Glomerular visceral epithelial cell (primary cell): Measurements from ENCODE around the gene AKR1C2.
A peak's percentile ranks its signal among the peaks of the same experiment; 100 is the strongest.
"Not testable (repeated sequence)": the region's sequence is repeated elsewhere in the genome, so short reads cannot be mapped to it uniquely, and the experiment has no call there.

Experiments used
- DNase-seq: peaks from one replicate; pipeline ENCODE4 v3.0.0-alpha.2; 2016; ENCODE audit errors: extremely low spot score

Gene AKR1C2

DNA sequence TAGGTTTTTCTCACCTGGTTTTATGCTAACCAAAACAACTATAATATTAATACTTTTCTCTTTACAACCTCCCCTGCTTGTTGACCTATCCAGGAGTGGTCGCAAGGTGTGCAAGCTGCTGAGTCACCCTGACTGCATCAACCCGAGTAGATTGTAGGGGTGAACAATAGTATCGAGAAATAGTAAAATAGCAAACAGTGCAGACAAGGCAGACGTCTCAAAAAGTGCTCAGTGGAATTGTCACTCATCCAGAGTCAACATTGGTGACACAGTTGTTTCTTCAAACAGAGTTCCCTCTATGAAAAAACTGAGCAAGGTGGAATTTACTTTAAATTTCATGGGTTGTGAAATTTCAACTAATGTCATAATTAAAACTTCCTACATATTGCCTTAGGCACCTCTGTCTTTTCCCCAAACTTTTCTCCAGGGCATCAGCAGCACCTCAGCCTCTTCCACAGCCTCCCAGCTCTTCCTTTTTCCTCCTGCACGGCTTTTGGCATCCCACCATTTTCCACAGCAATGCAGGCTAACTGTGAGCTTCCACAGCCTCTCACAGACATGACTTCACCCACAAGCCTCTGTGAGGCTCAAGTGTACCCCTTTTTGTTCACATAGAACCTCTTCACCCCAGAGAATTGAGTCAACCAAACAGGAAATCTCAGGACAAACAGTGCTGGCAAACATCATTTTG, 46.6 kb downstream of the AKR1C2 start:
- DNase-seq: not testable (repeated sequence)

DNA sequence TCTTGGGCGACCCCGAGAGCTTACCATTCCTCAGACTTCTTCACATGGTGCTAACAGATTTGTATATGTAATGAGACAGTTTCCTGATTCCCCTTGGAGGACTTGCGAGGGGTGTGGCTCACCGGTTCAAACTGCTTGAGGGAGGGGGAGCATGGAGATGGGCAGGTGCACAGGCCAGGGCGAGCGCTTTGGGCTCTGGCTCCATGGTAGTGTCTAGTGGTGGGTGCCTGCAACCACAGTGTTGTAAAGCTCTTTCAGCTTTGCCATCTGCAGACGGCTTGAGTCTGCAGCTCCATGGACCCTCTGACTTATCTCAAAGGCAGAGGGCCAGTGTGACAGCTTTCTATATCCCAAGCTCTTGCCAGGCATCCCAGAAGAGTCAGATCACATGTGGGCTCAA, 47.6 kb downstream of the AKR1C2 start:
- DNase-seq: not testable (repeated sequence)

DNA sequence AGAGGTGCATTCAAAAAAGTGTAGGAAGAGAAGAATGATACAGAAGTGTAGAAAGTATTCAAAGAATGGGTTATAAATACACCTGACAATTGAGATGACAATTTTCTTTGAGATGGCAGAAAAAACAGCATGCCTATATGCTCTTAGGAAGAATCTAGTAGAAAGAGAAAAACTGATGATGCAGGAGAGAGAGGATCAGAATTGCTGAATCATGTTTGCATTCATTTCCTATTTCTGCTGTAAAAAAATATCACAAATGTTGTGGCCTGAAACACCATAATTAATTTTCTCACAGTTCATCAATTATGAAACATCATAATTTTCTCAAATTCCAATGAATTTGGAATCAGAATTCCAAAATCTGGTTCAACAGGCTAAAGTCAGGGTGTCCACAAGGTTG, 50.3 kb downstream of the AKR1C2 start:
- DNase-seq: no peak

GRCh38 chr10:4951512-4952162, 52.0 kb downstream of the AKR1C2 start:
- DNase-seq: not testable (repeated sequence)

DNA sequence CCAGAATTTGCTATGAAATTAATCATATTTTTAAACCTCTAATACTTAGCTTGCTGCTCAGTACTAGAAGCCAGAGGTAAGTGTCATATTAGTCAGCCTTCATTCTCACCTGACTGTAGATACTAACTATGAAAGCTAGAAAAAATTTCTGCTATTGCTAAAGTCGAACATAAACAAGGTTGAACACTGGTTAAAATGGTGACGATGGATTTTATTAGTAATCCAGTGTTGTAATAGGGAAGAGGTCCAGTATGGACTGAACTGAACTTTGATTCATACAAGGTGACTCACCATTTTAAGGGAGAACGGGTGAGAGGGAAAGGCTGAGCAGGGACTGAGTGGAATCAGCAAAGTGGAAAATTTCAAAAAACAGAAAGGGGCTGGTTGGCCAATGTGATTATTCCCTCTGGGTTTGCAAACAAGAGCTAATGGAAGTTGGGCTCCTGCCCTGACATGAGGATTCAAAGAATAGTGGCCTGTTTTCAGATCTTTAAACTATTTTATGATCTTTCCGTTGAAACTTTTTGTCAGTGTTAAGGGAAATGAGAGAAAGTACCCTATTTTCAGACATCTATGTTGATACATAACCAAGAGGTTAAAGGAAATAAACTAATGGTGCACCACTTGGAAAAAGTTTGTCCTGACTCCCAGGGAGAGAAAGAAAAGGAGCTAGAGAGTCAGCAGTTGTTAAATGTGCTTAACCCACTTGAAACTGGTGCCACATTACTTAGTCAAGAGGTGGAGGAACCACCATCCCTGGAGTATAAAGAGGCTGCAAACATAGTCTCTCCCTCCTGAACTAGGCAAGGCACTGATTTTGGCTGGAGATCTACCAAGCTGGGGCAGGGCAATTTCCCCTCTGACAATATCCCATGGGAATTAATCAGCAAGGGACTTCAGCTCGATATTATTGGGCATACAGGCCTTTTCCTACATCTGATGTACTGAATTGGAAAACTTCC, 55.7 kb downstream of the AKR1C2 start:
- DNase-seq: peak; percentile 82

- no peak for DNase-seq
Observed at GRCh38 chr10:4947039-4947634, 56.5 kb downstream of the AKR1C2 start.

DNA sequence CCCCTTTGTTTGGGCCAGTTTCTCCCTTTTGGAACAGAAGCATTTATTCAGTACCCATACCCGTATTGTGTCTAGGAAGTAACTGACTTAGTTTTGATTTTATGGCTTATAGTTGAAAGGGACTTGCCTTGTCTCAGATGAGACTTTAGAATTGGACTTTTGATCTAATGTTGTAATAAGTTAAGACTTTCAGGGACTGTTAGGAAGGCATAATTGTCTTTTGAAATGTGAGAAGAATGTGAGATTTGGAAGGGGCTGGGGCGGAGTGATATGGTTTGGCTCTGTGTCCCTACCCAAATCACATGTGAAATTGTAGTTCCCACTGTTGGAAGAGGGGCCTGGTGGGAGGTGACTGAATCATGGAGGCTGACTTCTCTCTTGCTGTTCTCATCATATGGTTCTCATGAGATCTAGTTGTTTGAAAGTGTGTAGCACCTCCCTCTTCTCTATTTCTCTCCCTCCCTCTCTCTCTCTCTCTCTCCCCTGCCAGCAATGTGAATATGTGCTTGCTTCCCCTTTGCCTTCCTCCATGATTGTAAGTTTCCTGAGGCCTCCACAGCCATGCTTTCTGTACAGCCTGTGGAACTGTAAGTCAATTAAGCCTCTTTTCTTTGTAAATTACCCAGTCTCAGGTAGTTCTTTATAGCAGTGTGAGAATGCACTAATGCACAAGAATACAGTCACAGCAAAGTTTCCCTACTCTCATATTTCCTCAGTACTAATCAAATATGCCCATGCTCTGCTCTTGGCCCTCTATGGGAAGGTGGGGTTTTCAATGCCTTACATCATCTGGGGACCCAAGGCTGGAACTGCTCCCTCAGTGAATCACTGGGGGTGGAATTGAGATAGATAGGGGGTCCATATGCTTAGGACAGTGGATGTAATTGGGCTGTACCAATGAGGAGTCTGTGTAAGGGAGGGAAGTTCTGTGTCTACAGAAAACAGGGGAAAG, 57.6 kb downstream of the AKR1C2 start:
- DNase-seq: no peak

- DNase-seq: no peak
Observed at GRCh38 chr10:4944841-4945240, 58.8 kb downstream of the AKR1C2 start.

- no peak for DNase-seq
Observed at GRCh38 chr10:4943821-4944220, 59.8 kb downstream of the AKR1C2 start.

DNA sequence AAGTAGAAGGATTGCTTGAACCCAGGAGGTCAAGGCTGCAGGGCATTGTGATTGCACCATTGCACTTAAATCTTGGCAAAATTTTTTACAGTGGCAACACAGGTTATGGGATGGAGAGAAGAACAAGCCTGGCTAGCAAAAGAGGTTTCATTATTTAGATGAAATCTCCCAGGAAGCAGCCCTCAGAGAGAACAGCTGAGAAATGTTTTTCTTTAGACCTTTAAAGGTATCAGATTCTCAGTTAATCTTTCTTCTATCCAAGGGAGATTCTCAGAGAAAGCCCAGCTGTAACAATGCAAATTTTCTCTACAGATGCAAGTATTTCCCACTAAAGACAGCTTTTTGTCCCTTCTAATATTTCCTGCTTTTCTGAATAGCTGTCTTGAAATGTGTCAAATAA, 60.2 kb downstream of the AKR1C2 start:
- not testable (repeated sequence) for DNase-seq

DNA sequence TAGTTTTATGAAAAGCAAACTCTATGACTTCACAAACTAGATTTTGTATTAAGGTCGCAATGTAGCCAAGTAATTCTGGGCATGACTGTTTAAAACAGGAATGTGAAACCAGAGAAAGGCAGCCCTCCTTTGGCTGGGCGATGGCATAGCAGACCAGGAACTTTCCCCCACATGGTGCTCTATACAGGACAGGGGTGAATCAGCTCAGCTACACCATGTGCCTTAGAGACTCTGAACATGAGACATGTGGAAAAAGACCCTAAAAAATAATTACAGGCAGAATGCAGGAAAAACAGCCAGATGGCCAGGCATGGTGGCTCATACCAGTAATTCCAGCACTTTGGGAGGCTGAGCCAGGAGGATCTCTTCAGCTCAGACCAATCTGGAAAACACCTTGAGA, 60.7 kb downstream of the AKR1C2 start:
- DNase-seq: peak; percentile 46

- DNase-seq: no peak
Observed at GRCh38 chr10:4941540-4942330, 61.9 kb downstream of the AKR1C2 start.

DNA sequence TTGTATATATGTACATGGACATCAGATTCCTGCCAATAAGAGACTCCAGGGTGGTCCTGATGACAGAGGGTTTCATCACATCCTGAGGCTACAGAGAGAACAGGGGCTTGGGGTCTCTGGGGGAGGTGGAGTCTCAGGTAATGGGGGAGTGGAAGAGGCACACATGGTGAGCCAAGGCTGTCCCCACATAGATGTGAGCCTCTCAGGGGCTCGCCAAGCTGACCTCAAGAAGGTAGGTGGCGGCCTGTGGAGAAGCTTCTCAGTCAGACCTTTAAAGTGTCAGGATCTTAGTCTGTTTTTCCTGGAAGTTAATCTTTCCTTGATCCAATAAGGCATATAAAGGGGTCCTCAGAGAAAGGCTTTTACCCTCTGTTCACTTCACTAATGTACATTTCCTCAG, 62.7 kb downstream of the AKR1C2 start:
- DNase-seq: not testable (repeated sequence)

GRCh38 chr10:4940073-4940428, 63.6 kb downstream of the AKR1C2 start:
- not testable (repeated sequence) for DNase-seq

- no peak for DNase-seq
Observed at GRCh38 chr10:4939224-4940072, 64.2 kb downstream of the AKR1C2 start.
